ENCODE data around the gene ASB1.

GRCh38 chr2:238418999-238419546 is 7.7 kb upstream of the ASB1 start:
- TF ChIP-seq CTCF (IDR thresholded peaks at IDR 0.05), result no peak
- TF ChIP-seq POLR2AphosphoS5 (IDR thresholded peaks at IDR 0.05), result no peak
- no peak for TF ChIP-seq POLR2A (IDR thresholded peaks at IDR 0.05)
